HG02759 (cell line): ENCODE measurements around the gene TOPBP1.
"Not testable (repeated sequence)": the region's sequence is repeated elsewhere in the genome, so short reads cannot be mapped to it uniquely, and the experiment has no call there.

ENCODE experiments used
- ATAC-seq: cut with Tn5 transposase; IDR thresholded peaks from one replicate; pipeline ENCODE4 v1.9.1; 2021; ENCODE audit warnings: mild to moderate bottlenecking, moderate library complexity; ENCODE audit not compliant: unreplicated experiment

The TOPBP1 gene

GRCh38 chr3:133674290-133674919 lies 12.7 kb upstream of the TOPBP1 start:
- ATAC-seq: no peak

DNA sequence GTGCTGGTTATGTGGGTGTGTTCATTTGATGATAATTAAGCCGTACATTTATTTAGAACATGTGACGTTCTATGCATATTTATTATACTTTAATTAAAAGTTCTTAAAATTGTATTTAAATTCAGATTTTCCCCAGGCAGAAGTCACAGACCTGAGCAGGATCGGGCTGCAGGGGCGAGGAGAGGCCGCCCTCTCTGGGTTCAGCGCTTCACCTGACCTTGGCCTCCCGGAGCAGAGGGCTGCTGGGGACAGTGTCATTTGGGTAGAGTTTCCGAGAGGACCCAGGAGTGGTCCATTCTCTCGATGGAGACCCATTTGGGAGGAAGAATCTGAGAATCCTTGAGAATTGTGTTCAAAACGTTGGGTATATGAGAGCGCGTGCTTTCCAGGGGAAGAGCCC lies 12.0 kb upstream of the TOPBP1 start:
- no peak for ATAC-seq

DNA sequence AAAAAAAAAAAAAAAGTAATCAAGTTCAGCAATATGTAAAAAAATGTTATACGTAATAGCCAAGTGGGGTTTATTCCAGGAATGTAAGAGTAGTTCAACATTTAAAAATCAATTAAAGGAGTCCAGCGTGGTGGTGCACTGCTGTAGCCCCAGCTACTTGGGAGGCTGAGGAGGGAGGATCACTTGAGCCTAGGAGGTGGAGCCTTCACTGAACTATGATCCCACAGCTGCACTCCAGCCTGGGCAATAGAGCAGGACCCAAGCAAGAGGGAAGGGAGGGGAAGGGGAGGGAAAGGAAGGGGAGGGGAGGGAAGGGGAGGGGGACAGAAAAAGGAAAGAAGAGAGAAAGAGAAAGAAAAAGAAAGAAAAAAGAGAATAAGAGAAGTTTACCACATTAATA lies 10.7 kb upstream of the TOPBP1 start:
- ATAC-seq: no peak

- no peak for ATAC-seq
Measured at GRCh38 chr3:133670525-133670995, 8.8 kb upstream of the TOPBP1 start.

GRCh38 chr3:133669949-133670524 lies 8.3 kb upstream of the TOPBP1 start:
- ATAC-seq: no peak

GRCh38 chr3:133667118-133667517 lies 5.4 kb upstream of the TOPBP1 start:
- ATAC-seq: no peak

GRCh38 chr3:133665188-133665587 lies 3.4 kb upstream of the TOPBP1 start:
- ATAC-seq: not testable (repeated sequence)

- peak; percentile 46 for ATAC-seq
Measured at GRCh38 chr3:133663569-133664313, 2.0 kb upstream of the TOPBP1 start.

DNA sequence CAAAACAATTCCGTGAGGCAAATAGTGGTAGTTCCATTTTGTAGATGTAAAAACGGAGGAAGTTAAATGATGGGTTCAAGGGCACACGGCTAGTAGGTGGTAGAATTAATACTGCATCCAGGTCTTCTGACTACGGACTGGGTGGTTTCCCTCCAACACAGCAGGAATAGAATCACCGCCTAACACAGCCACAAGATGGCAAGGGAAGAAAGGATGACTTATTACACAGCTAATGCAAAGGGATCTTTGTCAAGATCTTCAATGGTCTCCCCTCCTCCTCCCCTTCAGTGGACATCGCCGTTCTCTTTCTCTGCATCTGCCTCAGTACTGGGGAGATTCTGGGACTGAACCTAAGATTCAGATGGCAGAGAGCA lies 524 bp upstream of the TOPBP1 start:
- peak; percentile 48 for ATAC-seq

DNA sequence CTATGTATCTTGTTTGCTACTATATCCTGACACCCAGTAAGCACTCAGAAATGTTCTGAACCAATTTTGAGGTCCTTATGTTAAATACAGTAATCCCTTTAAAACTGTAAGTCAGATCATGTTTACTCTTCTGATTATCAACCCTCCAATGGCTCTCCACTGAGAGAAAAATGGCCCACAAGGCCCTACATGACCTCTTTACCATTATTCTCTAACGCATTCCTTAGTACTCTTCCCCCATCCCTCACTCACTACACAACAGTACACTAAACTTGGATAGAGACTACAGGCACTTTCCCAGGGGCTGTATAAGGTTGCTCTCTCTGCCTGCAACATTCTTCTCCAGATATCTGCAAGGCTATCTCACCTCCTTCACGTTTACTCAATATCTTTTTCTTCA lies 1.9 kb downstream of the TOPBP1 start:
- ATAC-seq: no peak

- no peak for ATAC-seq
Measured at GRCh38 chr3:133655731-133656515, 5.8 kb downstream of the TOPBP1 start.

DNA sequence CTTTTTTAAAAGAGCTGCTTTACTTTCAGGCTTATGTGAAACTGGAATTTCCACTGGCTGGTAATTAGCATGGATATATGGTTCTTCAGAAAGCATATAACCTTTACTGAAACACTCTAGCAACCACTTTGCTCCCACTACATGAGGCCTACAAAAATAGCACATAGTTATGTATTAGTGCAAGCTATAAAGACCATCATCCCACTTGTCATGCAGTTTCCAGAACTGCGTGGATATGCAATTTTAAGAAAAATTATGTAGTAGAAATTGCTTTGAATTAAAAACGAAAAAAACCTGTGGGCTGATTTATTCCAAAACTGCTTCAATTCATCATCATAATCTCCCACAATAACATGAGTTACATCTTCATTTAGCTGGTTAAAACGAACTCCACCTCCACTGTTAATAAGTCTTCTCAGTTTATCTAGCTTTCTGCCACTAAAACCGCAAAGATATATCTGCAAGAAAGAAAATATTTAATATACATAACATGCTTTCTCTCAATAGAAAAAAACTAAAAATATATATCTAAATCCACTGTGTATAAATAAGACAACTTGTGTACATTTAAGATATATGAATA lies 12.2 kb downstream of the TOPBP1 start:
- no peak for ATAC-seq

- ATAC-seq: no peak
Measured at GRCh38 chr3:133644768-133645167, 17.0 kb downstream of the TOPBP1 start.

GRCh38 chr3:133643611-133644010 lies 18.1 kb downstream of the TOPBP1 start:
- ATAC-seq: no peak

DNA sequence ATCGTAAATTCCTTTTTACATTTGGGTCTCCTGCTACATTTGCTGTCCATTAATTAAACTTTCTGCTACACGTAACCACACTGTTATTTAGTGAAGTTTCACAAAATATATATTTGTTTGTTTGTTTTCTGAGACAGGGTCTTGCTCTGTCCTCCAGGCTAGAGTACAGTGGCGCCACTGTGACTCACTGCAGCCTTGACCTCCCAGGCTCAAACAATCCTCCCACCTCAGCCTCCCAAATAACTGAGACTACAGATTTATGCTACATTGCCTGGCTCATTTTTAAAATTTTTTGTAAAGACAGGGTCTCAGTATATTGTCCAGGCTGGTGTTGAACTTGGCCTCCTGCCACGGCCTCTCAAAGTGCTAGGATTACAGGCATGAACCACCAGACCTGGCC lies 20.5 kb downstream of the TOPBP1 start:
- no peak for ATAC-seq

DNA sequence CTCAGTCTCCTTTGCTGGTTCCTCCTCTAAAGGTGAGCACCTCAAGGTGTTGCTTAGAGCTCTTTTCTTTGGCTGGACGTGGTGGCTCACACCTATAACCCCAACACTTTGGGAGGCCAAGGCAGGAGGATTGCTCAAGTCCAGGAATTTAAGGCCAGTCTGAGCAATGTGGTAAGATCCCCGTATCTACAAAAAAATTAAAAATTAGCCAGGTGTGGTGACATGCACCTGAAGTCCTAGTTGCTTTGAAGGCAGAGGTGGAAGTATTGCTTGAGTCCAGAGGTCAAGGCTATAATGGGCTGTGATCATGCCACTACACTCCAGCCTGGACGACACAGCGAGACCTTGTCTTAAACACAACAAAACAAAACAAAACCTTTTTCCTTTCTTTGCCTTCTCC lies 28.3 kb downstream of the TOPBP1 start:
- ATAC-seq: no peak

GRCh38 chr3:133629146-133629545 lies 32.6 kb downstream of the TOPBP1 start:
- no peak for ATAC-seq

DNA sequence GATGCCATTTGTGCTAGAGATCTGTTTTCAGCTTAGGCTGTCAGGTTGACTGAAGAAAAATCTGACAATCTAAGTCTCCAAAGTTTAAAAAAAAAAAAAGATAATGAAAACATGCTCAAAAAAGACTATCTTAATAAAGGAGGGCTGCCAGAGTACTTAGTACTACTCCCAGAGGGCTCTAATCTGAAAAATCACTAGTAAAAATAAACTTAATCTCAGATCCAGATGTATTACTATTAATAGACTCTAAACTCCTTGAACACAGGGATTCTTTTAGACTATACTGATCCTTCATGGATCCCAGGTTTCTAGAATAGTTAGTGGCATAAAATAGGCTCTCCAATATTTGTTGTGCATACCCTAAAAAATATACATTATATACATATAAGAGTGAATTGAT lies 34.0 kb downstream of the TOPBP1 start:
- ATAC-seq: no peak

- peak; percentile 99 for ATAC-seq
Measured at GRCh38 chr3:133620066-133620784, 41.5 kb downstream of the TOPBP1 start.

DNA sequence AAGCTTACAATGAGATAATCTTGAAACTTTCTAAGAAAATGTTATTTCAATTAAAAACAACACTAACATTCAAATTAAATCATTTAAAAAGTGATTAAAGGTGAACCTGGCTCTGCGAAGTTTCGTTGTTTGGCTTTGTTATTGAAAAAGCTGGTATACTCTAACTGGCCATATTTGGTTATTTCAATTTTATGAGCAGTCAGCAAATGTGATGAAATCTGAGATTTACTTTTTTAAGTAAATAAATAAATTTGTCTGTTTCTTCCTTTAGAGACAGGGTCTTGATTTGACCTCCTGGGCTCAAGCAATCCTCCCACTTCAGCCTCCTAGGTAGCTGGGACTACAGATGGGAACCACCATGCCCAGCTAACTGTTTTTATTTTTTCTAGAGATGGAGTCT lies 50.2 kb downstream of the TOPBP1 start:
- ATAC-seq: no peak
